Measurements from ENCODE around the gene MAP2K2. TPM values are rescaled to one million over a fixed set of nuclear protein-coding genes. Genes with fewer than 3 reads are reported as not detected.

The MAP2K2 gene
- total and polyA plus RNA-seq, 9 of the 15 experiments (the other 6 are each of a cell fraction or from before 2014, with no cell fraction given): 1.0 to 151 (median 58.3) TPM

- TF ChIP-seq, protein P1, sequence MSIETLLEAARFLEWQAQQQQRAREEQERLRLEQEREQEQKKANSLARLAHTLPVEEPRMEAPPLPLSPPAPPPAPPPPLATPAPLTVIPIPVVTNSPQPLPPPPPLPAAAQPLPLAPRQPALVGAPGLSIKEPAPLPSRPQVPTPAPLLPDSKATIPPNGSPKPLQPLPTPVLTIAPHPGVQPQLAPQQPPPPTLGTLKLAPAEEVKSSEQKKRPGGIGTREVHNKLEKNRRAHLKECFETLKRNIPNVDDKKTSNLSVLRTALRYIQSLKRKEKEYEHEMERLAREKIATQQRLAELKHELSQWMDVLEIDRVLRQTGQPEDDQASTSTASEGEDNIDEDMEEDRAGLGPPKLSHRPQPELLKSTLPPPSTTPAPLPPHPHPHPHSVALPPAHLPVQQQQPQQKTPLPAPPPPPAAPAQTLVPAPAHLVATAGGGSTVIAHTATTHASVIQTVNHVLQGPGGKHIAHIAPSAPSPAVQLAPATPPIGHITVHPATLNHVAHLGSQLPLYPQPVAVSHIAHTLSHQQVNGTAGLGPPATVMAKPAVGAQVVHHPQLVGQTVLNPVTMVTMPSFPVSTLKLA (conservative IDR thresholded peaks at IDR 0.05): peak; percentile 63 to 79
- no peak for TF ChIP-seq SMAD2 (IDR thresholded peaks at IDR 0.05; ENCODE audit: low read depth, low read length)
- TF ChIP-seq KAT2B (IDR thresholded peaks at IDR 0.05; ENCODE audit: low read depth, low read length): no peak
- TF ChIP-seq, protein P2, sequence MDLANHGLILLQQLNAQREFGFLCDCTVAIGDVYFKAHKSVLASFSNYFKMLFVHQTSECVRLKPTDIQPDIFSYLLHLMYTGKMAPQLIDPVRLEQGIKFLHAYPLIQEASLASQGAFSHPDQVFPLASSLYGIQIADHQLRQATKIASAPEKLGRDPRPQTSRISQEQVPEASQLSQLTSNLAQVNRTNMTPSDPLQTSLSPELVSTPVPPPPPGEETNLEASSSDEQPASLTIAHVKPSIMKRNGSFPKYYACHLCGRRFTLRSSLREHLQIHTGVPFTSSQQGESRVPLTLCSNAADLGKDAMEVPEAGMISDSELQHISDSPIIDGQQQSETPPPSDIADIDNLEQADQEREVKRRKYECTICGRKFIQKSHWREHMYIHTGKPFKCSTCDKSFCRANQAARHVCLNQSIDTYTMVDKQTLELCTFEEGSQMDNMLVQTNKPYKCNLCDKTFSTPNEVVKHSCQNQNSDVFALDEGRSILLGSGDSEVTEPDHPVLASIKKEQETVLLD (IDR thresholded peaks at IDR 0.05): peak; percentile 72; the same call in 1 of the 2 replicates
- TF ChIP-seq, protein P3, sequence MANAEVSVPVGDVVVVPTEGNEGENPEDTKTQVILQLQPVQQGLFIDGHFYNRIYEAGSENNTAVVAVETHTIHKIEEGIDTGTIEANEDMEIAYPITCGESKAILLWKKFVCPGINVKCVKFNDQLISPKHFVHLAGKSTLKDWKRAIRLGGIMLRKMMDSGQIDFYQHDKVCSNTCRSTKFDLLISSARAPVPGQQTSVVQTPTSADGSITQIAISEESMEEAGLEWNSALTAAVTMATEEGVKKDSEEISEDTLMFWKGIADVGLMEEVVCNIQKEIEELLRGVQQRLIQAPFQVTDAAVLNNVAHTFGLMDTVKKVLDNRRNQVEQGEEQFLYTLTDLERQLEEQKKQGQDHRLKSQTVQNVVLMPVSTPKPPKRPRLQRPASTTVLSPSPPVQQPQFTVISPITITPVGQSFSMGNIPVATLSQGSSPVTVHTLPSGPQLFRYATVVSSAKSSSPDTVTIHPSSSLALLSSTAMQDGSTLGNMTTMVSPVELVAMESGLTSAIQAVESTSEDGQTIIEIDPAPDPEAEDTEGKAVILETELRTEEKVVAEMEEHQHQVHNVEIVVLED (CRISPR knock-in tag; IDR thresholded peaks at IDR 0.05): 0 out of 2 replicates have a peak, but pooled peaks have one; percentile 24
- 0 out of 2 replicates have a peak, but pooled peaks have one; percentile 42 for TF ChIP-seq ZBTB17 (CRISPR knock-in tag; IDR thresholded peaks at IDR 0.05)
- TF ChIP-seq ARID1B (IDR thresholded peaks at IDR 0.05): peak; percentile 94
- TF ChIP-seq MYC (IDR thresholded peaks at IDR 0.05; ENCODE audit: low read depth, low read length): peak; percentile 31; the same call in 1 of the 2 replicates
- no peak for TF ChIP-seq MYC (CRISPR knock-in tag; IDR thresholded peaks at IDR 0.05; ENCODE audit: borderline replicate concordance, low read depth)
- no peak for TF ChIP-seq HIVEP1 (CRISPR knock-in tag; IDR thresholded peaks at IDR 0.05)
- TF ChIP-seq EP300 (IDR thresholded peaks at IDR 0.05; ENCODE audit: low read length): peak; percentile 86
- TF ChIP-seq, protein P4, sequence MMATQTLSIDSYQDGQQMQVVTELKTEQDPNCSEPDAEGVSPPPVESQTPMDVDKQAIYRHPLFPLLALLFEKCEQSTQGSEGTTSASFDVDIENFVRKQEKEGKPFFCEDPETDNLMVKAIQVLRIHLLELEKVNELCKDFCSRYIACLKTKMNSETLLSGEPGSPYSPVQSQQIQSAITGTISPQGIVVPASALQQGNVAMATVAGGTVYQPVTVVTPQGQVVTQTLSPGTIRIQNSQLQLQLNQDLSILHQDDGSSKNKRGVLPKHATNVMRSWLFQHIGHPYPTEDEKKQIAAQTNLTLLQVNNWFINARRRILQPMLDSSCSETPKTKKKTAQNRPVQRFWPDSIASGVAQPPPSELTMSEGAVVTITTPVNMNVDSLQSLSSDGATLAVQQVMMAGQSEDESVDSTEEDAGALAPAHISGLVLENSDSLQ (IDR thresholded peaks at IDR 0.05): peak; percentile 76
- peak in 1 of 2 experiments; percentile 12; a peak in 1 of 3 replicates for TF ChIP-seq CBX3 (IDR thresholded peaks at IDR 0.05; ENCODE audit: borderline replicate concordance in 1 of 2, low read length in 2 of 2)
- no peak for TF ChIP-seq ZBTB8A (IDR thresholded peaks at IDR 0.05; ENCODE audit: partially characterized antibody)
- TF ChIP-seq SMAD4 (CRISPR knock-in tag; conservative IDR thresholded peaks at IDR 0.05): peak; percentile 56
- TF ChIP-seq ATF4 (CRISPR knock-in tag; IDR thresholded peaks at IDR 0.05): 0 out of 2 replicates have a peak, but pooled peaks have one; percentile 24
- TF ChIP-seq SLC30A9 (CRISPR knock-in tag; IDR thresholded peaks at IDR 0.05): no peak
- TF ChIP-seq, protein P5, sequence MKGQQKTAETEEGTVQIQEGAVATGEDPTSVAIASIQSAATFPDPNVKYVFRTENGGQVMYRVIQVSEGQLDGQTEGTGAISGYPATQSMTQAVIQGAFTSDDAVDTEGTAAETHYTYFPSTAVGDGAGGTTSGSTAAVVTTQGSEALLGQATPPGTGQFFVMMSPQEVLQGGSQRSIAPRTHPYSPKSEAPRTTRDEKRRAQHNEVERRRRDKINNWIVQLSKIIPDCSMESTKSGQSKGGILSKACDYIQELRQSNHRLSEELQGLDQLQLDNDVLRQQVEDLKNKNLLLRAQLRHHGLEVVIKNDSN (CRISPR knock-in tag; IDR thresholded peaks at IDR 0.05): peak; percentile 90
- TF ChIP-seq NCOR1 (IDR thresholded peaks at IDR 0.05): peak; percentile 91
- TF ChIP-seq JUN (IDR thresholded peaks at IDR 0.05; ENCODE audit: borderline replicate concordance, low read depth, low read length): peak; percentile 64; the same call in 1 of the 2 replicates
- TF ChIP-seq JUN (CRISPR knock-in tag; IDR thresholded peaks at IDR 0.05; ENCODE audit: borderline replicate concordance): no peak
Measured at GRCh38 chr19:4130744-4131438, 7.0 kb upstream of the MAP2K2 start (continued).
